K562 (cell line): ENCODE results near the gene TIFAB. TPM values are rescaled to one million over a fixed set of nuclear protein-coding genes. Genes with fewer than 3 reads are reported as not detected.

ENCODE experiments used
- ATAC-seq: fragments of 200-7000 bp; cut with Tn5 transposase; 3 replicates; pipeline ENCODE4 v1.9.1; 2020; ENCODE audit warnings: moderate library complexity
- BruUV-seq: library from RNA; stranded (reverse); fragments of 400-500 nt; replicated peaks from 2 replicates; lab custom pipeline; 2021; lab: Mats Ljungman, UMichigan
- CTCF ChIA-PET: fragments of 300-600 bp; formaldehyde crosslinking; extraction: SDS; loops from one replicate; lab custom pipeline; 2021; ENCODE audit warnings: low intra/inter-chr PET ratio; lab: Yijun Ruan, JAX
- POLR2A ChIA-PET: fragments of 300-600, 350-650 bp; sonication (Branson Sonifier 250); formaldehyde crosslinking; extraction: SDS; loops from one replicate; lab custom pipeline; 2021; ENCODE audit warnings: antibody characterized with exemption, inconsistent platforms; lab: Yijun Ruan, JAX
- DNase-seq, 4 experiments: peaks; one replicate each; pipeline versions ENCODE4 v3.0.0 to v3.0.0-alpha.2; 2011 to 2018; ENCODE audit warnings: low spot score in 3 of 4, mixed read lengths in 3 of 4; ENCODE audit errors: extremely low read depth in 1 of 4
- FAIRE-seq: peaks from 2 replicates; lab custom pipeline; 2011; peaks lifted over from hg19 to GRCh38; lab: Jason Lieb, UNC
- H2AFZ ChIP-seq: 2 replicates; pipeline ENCODE4 v1.6.0; 2011; ENCODE audit warnings: low read depth, low read length, control low read depth, inconsistent platforms
- H3K27ac ChIP-seq: fragments of 200-600 bp; 3 replicates; pipeline ENCODE4 v1.8.0; 2011; ENCODE audit warnings: low read depth, mild to moderate bottlenecking, control low read depth, inconsistent platforms, low read length, moderate library complexity, mixed read lengths; ENCODE audit errors: extremely low read depth
- H3K27me3 ChIP-seq, 2 experiments: fragments of 300-600 bp in 1 of 2; 2 replicates in 1 of 2; 3 replicates in 1 of 2; pipeline versions ENCODE4 v1.6.0 to v1.8.0; 2011; ENCODE audit warnings: inconsistent platforms in 2 of 2, low read length in 2 of 2, mild to moderate bottlenecking in 1 of 2, mixed read lengths in 1 of 2, moderate library complexity in 1 of 2; ENCODE audit not compliant: control insufficient read depth in 2 of 2, insufficient read depth in 2 of 2
- H3K36me3 ChIP-seq: fragments of 300-600 bp; 3 replicates; pipeline ENCODE4 v1.8.0; 2011; ENCODE audit warnings: mild to moderate bottlenecking, low read length, inconsistent platforms; ENCODE audit not compliant: control insufficient read depth, insufficient read depth
- H3K4me1 ChIP-seq, 2 experiments: fragments of 200-600 bp in 1 of 2; replicated peaks in 1 of 2; 2 replicates in 1 of 2; 3 replicates in 1 of 2; pipeline versions ENCODE4 v1.5.1 to v1.8.0; 2011; ENCODE audit warnings: inconsistent platforms in 2 of 2, low read length in 2 of 2, mild to moderate bottlenecking in 1 of 2, mixed read lengths in 1 of 2, moderate library complexity in 1 of 2; ENCODE audit not compliant: control insufficient read depth in 2 of 2, insufficient read depth in 2 of 2
- H3K4me2 ChIP-seq: 2 replicates; pipeline ENCODE4 v1.6.1; 2011; ENCODE audit warnings: low read length, control low read depth, inconsistent platforms, mixed read lengths; ENCODE audit not compliant: insufficient read depth
- H3K4me3 ChIP-seq: fragments of 200-600 bp; sonication (generic), shearing (Covaris generic); 2 replicates; pipeline ENCODE4 v1.5.1; 2016; ENCODE audit warnings: control low read depth, inconsistent platforms
- H3K79me2 ChIP-seq: fragments of 200-600 bp; 3 replicates; pipeline ENCODE4 v1.8.0; 2011; ENCODE audit warnings: low read length, inconsistent platforms; ENCODE audit not compliant: control insufficient read depth, insufficient read depth
- H3K9ac ChIP-seq, 2 experiments: 2 replicates each; pipeline versions ENCODE4 v1.6.0 to v1.6.1; 2011; ENCODE audit warnings: low read depth in 2 of 2, low read length in 2 of 2, control low read depth in 1 of 2, inconsistent platforms in 1 of 2, mild to moderate bottlenecking in 1 of 2, mixed read lengths in 1 of 2; ENCODE audit not compliant: insufficient read depth in 1 of 2
- H3K9me1 ChIP-seq: one replicate; pipeline ENCODE4 v1.6.0; 2011; ENCODE audit warnings: inconsistent platforms, mild to moderate bottlenecking, low read length, moderate library complexity; ENCODE audit not compliant: control insufficient read depth, insufficient read depth
- H3K9me3 ChIP-seq: replicated peaks from 2 replicates; pipeline ENCODE4 v1.5.1; 2011; ENCODE audit warnings: low read depth, low read length, inconsistent platforms; ENCODE audit not compliant: control insufficient read depth, insufficient read depth
- H4K20me1 ChIP-seq: replicated peaks from 2 replicates; pipeline ENCODE4 v1.6.1; 2011; ENCODE audit warnings: low read length, inconsistent platforms, mixed read lengths; ENCODE audit not compliant: control insufficient read depth, insufficient read depth
- FOSL1 ChIP-seq: fragments of 200-800 bp; sonication (Bioruptor generic); conservative IDR thresholded peaks from 2 replicates; pipeline ENCODE4 v1.6.1; 2016; ENCODE audit warnings: missing genetic modification characterization, missing compliant biosample characterization
- WGBS: fragments of 100-300 bp; shearing (Covaris generic); methylation state at CpG from one replicate; pipeline ENCODE4 v1.1.6; 2016; ENCODE audit warnings: low coverage, mixed read lengths; ENCODE audit not compliant: insufficient coverage; ENCODE audit errors: missing lambda C conversion rate; 5-methylcytosine and 5-hydroxymethylcytosine counted together
- in situ Hi-C: fragments of 300-500 bp; cut with MboI; formaldehyde crosslinking; loops from 4 replicates; pipeline ENCODE4 v1.15.0; 2018; ENCODE audit warnings: inconsistent platforms, mixed read lengths
- intact Hi-C: fragments of 100-400 bp; cut with micrococcal nuclease; formaldehyde crosslinking; loops from 2 replicates; pipeline ENCODE4 v1.14.2; 2022
- polyA plus RNA-seq, 8 experiments: library from polyadenylated mRNA; depleted of rRNA in 4 of 8; stranded (reverse) in 5 of 8; unstranded in 3 of 8; fragments of >200 nt; fragmentation: Nextera tagmentation in 2 of 8; fragmentation: Illumina TruSeq in 1 of 8; extraction: Ambion mirVana in 2 of 8; extraction: Trizol in 1 of 8; gene quantifications; 2 replicates each; pipeline versions ENCODE4 v1.2.1 to v1.2.3, GENCODE V29; 2011 to 2014; ENCODE audit warnings: inconsistent platforms in 1 of 8, missing spikeins in 1 of 8
- total RNA-seq, 7 experiments: library from RNA; depleted of rRNA in 6 of 7; stranded (reverse); fragments of >200 nt in 6 of 7; fragmentation: Illumina TruSeq in 2 of 7; extraction: Trizol in 2 of 7; gene quantifications; 2 replicates each; pipeline versions ENCODE4 v1.2.1 to v1.2.3, GENCODE V29; 2011 to 2021; ENCODE audit warnings: low replicate concordance in 1 of 7
- TF ChIP-seq, protein P1 (sequence below), 2 experiments: fragments of 450-650 bp in 1 of 2; sonication (generic) in 1 of 2; formaldehyde crosslinking in 1 of 2; IDR thresholded peaks in 1 of 2; conservative IDR thresholded peaks in 1 of 2; 2 replicates each; pipeline versions ENCODE4 v1.6.1 to v1.8.1; 2016 to 2023; ENCODE audit warnings: mild to moderate bottlenecking in 2 of 2, moderate library complexity in 2 of 2, inconsistent platforms in 1 of 2, missing genetic modification reagents in 1 of 2
- TF ChIP-seq, protein P2 (sequence below): sonication (generic); formaldehyde crosslinking; IDR thresholded peaks from 2 replicates; pipeline ENCODE4 v1.8.0; 2022; ENCODE audit warnings: missing genetic modification reagents, mild to moderate bottlenecking, moderate library complexity, borderline replicate concordance
- TF ChIP-seq, protein P3 (sequence below): fragments of 250-450 bp; sonication (Bioruptor Pico); IDR thresholded peaks from 2 replicates; pipeline ENCODE4 v1.4.0; 2020; ENCODE audit warnings: mild to moderate bottlenecking

TIFAB gene
- total and polyA plus RNA-seq, 9 of the 15 experiments (the other 6 are each of a cell fraction or from before 2014, with no cell fraction given), result not detected

DNA sequence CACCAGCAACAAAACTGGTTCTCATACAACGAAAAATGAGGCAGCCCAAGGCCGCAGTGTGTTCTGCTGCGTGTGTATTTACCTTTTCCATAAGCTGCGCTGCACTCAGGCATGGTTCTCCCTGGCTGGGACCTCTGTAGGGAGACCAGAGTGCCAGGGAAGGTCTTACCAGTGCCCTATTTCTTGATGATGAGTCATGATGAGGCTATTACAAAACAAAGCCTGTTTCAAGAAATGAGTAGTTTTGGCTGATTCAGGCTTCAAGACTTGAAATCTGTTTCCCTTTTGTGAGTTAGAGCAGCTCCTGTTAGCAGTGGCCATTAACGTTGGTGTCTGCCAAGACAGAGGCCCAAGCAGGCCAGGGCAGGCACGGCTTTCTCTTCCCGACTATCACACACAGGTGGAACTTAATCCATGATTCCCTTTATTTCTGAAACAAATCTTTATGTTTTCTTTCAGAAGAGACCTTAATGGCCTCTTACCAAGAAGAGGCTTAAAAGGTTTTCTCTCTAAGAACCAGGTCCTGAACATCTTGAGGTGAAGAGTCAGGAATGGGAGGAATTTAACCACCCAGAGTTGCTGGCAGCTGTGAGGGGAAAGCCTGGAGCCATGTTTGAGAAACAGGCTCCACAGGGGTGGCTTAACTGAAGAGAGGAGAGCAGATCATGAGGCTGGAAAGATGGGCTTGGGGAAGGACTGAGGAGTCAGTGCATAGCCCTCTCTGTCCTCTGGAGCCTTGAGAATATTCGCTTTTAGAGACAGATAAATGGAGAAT lies 41.4 kb upstream of the TIFAB start:
- Histone ChIP-seq H3K4me1 (peaks cover 8 to 32% of the 10 kb centered on the region in 2 experiments; a peak in 4 of 5 replicates), H3K27ac (no peak overlapping the region), H4K20me1 (peaks cover 10% of the 10 kb centered on the region), H3K27me3 (peaks cover 0 to 9% of the 10 kb centered on the region in 2 experiments; a peak in 1 of 5 replicates), H2AFZ (no peak overlapping the region; the same call in 1 of the 2 replicates), H3K9ac (no peak overlapping the region), H3K36me3 (no peaks in the 10 kb centered on the region), H3K9me1 (no peaks in the 10 kb centered on the region), H3K4me3 (no peak overlapping the region), H3K9me3 (no peaks in the 10 kb centered on the region), H3K4me2 (no peak overlapping the region), H3K79me2 (no peaks in the 10 kb centered on the region)
- TF ChIP-seq, protein P1, sequence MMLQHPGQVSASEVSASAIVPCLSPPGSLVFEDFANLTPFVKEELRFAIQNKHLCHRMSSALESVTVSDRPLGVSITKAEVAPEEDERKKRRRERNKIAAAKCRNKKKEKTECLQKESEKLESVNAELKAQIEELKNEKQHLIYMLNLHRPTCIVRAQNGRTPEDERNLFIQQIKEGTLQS (IDR thresholded peaks at IDR 0.05), result peak; percentile 56; the same call in 1 of the 2 replicates
- TF ChIP-seq, protein P1 (CRISPR knock-in tag; conservative IDR thresholded peaks at IDR 0.05), result no peak
- TF ChIP-seq FOSL1 (tag), result peak; percentile 52
- TF ChIP-seq, protein P2, sequence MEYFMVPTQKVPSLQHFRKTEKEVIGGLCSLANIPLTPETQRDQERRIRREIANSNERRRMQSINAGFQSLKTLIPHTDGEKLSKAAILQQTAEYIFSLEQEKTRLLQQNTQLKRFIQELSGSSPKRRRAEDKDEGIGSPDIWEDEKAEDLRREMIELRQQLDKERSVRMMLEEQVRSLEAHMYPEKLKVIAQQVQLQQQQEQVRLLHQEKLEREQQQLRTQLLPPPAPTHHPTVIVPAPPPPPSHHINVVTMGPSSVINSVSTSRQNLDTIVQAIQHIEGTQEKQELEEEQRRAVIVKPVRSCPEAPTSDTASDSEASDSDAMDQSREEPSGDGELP (CRISPR knock-in tag), result no peak
- TF ChIP-seq, protein P3, sequence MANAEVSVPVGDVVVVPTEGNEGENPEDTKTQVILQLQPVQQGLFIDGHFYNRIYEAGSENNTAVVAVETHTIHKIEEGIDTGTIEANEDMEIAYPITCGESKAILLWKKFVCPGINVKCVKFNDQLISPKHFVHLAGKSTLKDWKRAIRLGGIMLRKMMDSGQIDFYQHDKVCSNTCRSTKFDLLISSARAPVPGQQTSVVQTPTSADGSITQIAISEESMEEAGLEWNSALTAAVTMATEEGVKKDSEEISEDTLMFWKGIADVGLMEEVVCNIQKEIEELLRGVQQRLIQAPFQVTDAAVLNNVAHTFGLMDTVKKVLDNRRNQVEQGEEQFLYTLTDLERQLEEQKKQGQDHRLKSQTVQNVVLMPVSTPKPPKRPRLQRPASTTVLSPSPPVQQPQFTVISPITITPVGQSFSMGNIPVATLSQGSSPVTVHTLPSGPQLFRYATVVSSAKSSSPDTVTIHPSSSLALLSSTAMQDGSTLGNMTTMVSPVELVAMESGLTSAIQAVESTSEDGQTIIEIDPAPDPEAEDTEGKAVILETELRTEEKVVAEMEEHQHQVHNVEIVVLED (CRISPR knock-in tag), result no peak
- no TSS peak for BruUV-seq
- DNase-seq (no peak), ATAC-seq (no peak), FAIRE-seq (peak; percentile 59)
- POLR2A ChIA-PET, result interaction anchor here (0.6 to 1.0 kb wide), 4 partner anchors 9 to 21 kb away, joined by 3 read pairs; no protein-coding TSS in a partner anchor
- in situ Hi-C loops, result no loop called here
- intact Hi-C loops, result no loop called here
- WGBS, result 32% methylated on average over 8 of the region's 8 CpGs
- CTCF ChIA-PET, result no interaction called here
